Liver (tissue), 3 donors: Measurements from ENCODE around the gene RAX2.

Experiments used
- GABPA ChIP-seq, 2 donors: IDR thresholded peaks in 1 of 2; conservative IDR thresholded peaks in 1 of 2; 2 replicates each; pipeline ENCODE4 v1.6.1; 2016; ENCODE audit warnings: antibody characterized with exemption in 2 of 2, mild to moderate bottlenecking in 1 of 2, moderate library complexity in 1 of 2
- RXRA ChIP-seq, 2 donors: IDR thresholded peaks; 2 replicates each; pipeline ENCODE4 v1.6.1; 2017 to 2018; ENCODE audit warnings: antibody characterized with exemption in 2 of 2, mild to moderate bottlenecking in 1 of 2
- TAF1 ChIP-seq: conservative IDR thresholded peaks from 2 replicates; pipeline ENCODE4 v1.6.1; 2016; ENCODE audit warnings: antibody characterized with exemption, mild to moderate bottlenecking
- TF ChIP-seq, protein P1 (sequence below): fragments of 150-350 bp; IDR thresholded peaks from 2 replicates; pipeline ENCODE4 v1.5.1; 2017; ENCODE audit warnings: improper control_type of control experiment, low read depth, low read length; ENCODE audit not compliant: missing input control
- TF ChIP-seq, protein P2 (sequence below): IDR thresholded peaks from 2 replicates; pipeline ENCODE4 v1.6.1; 2016; ENCODE audit warnings: antibody characterized with exemption
- TF ChIP-seq, protein P3 (sequence below): IDR thresholded peaks from 2 replicates; pipeline ENCODE4 v1.6.1; 2016; ENCODE audit warnings: antibody characterized with exemption, mild to moderate bottlenecking
- TF ChIP-seq, protein P4 (sequence below): IDR thresholded peaks from 2 replicates; pipeline ENCODE4 v1.6.1; 2016; ENCODE audit warnings: antibody characterized with exemption
- donor health status: healthy.
- donor health status: healthy.

DNA sequence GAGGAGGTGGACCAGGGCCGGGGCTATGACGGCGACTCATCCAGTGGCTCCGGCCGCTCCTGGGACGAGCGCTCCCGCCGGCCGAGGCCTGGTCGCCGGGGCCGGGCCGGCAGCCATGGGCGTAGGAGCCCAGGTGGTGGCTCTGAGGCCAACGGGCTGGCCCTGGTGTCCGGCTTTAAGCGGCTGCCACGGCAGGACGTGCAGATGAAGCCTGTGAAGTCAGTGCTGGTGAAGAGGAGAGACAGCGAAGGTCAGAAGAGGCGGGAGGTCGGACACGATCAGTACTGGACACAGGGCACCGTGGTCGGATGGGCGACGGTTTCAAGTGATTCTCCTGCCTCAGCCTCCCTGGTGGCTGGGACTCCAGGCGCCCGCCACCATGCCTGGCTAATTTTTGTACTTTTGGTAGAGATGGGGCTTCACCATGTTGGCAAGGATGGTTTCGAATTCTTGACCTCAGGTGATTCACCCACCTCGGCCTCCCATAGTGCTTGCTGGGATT is 41.5 kb downstream of the RAX2 start:
- TF ChIP-seq GABPA (IDR thresholded peaks at IDR 0.05 in 1 of 2, conservative IDR thresholded peaks at IDR 0.05 in 1 of 2) (no peak), TAF1 (no peak), RXRA (IDR thresholded peaks at IDR 0.05) (no peak)
- TF ChIP-seq, protein P1, sequence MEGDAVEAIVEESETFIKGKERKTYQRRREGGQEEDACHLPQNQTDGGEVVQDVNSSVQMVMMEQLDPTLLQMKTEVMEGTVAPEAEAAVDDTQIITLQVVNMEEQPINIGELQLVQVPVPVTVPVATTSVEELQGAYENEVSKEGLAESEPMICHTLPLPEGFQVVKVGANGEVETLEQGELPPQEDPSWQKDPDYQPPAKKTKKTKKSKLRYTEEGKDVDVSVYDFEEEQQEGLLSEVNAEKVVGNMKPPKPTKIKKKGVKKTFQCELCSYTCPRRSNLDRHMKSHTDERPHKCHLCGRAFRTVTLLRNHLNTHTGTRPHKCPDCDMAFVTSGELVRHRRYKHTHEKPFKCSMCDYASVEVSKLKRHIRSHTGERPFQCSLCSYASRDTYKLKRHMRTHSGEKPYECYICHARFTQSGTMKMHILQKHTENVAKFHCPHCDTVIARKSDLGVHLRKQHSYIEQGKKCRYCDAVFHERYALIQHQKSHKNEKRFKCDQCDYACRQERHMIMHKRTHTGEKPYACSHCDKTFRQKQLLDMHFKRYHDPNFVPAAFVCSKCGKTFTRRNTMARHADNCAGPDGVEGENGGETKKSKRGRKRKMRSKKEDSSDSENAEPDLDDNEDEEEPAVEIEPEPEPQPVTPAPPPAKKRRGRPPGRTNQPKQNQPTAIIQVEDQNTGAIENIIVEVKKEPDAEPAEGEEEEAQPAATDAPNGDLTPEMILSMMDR: no peak
- TF ChIP-seq, protein P2, sequence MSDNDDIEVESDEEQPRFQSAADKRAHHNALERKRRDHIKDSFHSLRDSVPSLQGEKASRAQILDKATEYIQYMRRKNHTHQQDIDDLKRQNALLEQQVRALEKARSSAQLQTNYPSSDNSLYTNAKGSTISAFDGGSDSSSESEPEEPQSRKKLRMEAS: no peak
- TF ChIP-seq, protein P3, sequence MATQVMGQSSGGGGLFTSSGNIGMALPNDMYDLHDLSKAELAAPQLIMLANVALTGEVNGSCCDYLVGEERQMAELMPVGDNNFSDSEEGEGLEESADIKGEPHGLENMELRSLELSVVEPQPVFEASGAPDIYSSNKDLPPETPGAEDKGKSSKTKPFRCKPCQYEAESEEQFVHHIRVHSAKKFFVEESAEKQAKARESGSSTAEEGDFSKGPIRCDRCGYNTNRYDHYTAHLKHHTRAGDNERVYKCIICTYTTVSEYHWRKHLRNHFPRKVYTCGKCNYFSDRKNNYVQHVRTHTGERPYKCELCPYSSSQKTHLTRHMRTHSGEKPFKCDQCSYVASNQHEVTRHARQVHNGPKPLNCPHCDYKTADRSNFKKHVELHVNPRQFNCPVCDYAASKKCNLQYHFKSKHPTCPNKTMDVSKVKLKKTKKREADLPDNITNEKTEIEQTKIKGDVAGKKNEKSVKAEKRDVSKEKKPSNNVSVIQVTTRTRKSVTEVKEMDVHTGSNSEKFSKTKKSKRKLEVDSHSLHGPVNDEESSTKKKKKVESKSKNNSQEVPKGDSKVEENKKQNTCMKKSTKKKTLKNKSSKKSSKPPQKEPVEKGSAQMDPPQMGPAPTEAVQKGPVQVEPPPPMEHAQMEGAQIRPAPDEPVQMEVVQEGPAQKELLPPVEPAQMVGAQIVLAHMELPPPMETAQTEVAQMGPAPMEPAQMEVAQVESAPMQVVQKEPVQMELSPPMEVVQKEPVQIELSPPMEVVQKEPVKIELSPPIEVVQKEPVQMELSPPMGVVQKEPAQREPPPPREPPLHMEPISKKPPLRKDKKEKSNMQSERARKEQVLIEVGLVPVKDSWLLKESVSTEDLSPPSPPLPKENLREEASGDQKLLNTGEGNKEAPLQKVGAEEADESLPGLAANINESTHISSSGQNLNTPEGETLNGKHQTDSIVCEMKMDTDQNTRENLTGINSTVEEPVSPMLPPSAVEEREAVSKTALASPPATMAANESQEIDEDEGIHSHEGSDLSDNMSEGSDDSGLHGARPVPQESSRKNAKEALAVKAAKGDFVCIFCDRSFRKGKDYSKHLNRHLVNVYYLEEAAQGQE: no peak
- TF ChIP-seq, protein P4, sequence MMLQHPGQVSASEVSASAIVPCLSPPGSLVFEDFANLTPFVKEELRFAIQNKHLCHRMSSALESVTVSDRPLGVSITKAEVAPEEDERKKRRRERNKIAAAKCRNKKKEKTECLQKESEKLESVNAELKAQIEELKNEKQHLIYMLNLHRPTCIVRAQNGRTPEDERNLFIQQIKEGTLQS: no peak
